ENCODE measurements around the gene FOXA3. TPM values are rescaled to one million over a fixed set of nuclear protein-coding genes. Genes with fewer than 3 reads are reported as not detected.
A peak's percentile ranks its signal among the peaks of the same experiment; 100 is the strongest.

Gene FOXA3
- total RNA-seq, 6 experiments from 2014 or later, result not detected

DNA sequence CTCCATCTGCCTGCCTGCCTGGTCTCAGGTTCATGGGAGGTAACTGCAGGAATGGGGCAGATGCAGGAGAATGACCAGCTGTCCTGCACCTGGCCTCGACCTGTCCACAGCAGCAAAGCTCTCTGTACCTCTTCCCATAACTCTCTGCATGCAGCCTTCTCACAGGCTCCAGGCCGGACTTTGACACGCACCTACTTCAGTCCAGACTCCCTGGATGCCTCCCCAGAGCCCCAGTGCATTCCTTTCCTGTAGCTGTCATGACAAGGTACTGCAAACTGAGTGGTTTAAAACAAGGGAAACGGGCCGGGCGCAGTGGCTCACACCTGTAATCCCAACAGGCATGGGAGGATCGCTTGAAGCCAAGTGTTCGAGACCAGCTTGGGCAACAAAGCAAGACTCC is 47.2 kb downstream of the FOXA3 start:
- H3K4me1 Mint-ChIP-seq (ENCODE audit: low read depth), result peaks cover 11% of the 10 kb centered on the region
- no peak for DNase-seq
- peaks cover 20% of the 10 kb centered on the region for H3K27me3 Mint-ChIP-seq (ENCODE audit: insufficient read depth)
- H3K9me3 Mint-ChIP-seq, result no peaks in the 10 kb centered on the region
- no peaks in the 10 kb centered on the region for H3K36me3 Mint-ChIP-seq (ENCODE audit: low read depth)
- TF ChIP-seq, protein P1, sequence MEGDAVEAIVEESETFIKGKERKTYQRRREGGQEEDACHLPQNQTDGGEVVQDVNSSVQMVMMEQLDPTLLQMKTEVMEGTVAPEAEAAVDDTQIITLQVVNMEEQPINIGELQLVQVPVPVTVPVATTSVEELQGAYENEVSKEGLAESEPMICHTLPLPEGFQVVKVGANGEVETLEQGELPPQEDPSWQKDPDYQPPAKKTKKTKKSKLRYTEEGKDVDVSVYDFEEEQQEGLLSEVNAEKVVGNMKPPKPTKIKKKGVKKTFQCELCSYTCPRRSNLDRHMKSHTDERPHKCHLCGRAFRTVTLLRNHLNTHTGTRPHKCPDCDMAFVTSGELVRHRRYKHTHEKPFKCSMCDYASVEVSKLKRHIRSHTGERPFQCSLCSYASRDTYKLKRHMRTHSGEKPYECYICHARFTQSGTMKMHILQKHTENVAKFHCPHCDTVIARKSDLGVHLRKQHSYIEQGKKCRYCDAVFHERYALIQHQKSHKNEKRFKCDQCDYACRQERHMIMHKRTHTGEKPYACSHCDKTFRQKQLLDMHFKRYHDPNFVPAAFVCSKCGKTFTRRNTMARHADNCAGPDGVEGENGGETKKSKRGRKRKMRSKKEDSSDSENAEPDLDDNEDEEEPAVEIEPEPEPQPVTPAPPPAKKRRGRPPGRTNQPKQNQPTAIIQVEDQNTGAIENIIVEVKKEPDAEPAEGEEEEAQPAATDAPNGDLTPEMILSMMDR (IDR thresholded peaks at IDR 0.05), result no peak
- H3K27ac Mint-ChIP-seq, result no peak overlapping the region
- H3K4me3 Mint-ChIP-seq, result no peak overlapping the region

DNA sequence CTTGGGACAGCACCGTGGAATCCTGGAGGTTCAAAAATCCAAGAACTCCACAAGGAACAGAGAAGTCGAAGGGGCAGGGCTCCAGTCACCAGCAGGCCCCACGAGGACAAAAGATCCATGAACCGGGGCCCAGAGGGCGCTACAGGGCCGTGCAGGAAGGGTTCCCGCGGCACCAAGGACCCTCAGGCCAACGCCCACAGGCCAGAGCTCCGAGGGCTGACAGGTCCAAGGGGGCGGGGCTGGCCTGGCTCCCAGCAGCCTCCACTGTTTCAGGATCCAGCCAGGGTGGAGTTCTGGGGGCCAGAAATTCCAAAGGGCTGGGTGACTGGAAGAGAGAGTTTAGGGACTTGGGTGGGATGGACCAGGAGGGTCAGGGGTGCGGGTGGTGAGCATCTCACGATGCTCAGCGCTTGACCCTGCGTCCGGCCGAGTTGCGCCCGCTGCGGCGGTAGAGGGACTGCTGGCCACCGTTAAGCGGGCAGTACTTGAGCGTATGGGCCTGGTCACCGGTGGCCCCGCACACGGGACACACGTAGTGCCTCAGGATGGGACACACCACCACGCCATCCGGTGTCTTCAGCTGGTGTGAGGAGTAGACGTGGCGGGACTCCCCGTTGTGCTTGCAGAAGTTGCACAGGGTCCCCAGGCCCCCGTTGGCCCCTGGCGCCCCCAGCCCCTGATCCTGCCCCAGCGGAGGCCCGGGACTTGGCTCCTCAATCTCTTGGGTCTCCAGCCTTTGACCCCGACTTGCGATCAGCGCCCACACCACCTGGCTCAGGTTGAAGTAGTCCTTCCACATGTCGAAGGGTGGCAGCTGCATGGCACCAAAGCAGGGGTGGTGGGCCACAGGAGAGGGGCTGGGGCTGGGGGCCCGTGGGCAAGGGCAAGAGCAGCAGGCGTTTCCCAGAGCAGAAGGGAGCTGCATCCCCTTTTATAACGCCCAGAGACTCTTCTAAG is 50.0 kb downstream of the FOXA3 start, which contains the start of gene NANOS2:
NANOS2 (minus strand) TSS at position 905 of the 957 bp plus-strand sequence; CDS start at position 820, 85 bp downstream.
- no peak for DNase-seq
- H3K36me3 Mint-ChIP-seq (ENCODE audit: low read depth), result no peaks in the 10 kb centered on the region
- H3K9me3 Mint-ChIP-seq, result no peaks in the 10 kb centered on the region
- peaks cover 31% of the 10 kb centered on the region for H3K27me3 Mint-ChIP-seq (ENCODE audit: insufficient read depth)
- H3K27ac Mint-ChIP-seq, result no peak within 1 kb of the TSS
- peaks cover under 1% of the 10 kb centered on the region; the same call in 1 of the 2 replicates for H3K4me1 Mint-ChIP-seq (ENCODE audit: low read depth)
- TF ChIP-seq, protein P1 (IDR thresholded peaks at IDR 0.05), result peak; percentile 27
- no peak within 1 kb of the TSS for H3K4me3 Mint-ChIP-seq

DNA sequence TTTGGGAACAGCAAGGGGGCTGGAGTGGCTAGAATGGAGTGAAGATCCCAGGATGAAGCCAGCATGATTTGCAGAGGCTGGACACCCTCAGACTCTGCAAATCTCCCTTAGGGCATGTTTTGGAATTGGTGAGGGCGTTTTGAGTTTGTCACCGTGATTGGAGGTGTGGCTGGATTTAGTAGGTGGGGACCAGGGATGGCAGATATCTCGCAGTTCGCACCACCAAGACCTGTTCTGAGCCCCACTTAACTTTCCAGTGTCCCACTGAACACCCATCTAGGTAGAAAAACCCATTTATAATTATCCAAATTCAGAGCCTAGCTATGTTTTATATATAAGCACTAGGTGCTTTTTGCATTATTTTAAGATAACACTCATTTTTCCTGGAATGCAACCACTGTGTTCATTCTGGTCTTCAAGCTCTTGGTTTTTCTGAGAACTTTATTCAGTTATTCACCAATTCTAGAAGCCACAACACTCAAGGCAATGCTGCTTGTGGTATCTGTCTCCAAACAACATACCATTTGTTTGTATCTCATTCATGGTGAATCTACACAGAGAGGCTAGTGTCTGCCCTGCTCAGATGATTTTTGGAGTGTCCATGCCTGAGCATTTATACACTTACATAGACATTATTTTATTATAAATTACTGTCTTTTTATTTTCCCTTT is 53.4 kb downstream of the FOXA3 start:
- no peak overlapping the region for H3K4me3 Mint-ChIP-seq
- no peaks in the 10 kb centered on the region for H3K36me3 Mint-ChIP-seq (ENCODE audit: low read depth)
- H3K9me3 Mint-ChIP-seq, result no peaks in the 10 kb centered on the region
- TF ChIP-seq, protein P1 (IDR thresholded peaks at IDR 0.05), result no peak
- H3K27me3 Mint-ChIP-seq (ENCODE audit: insufficient read depth), result peaks cover 25% of the 10 kb centered on the region
- H3K4me1 Mint-ChIP-seq (ENCODE audit: low read depth), result no peaks in the 10 kb centered on the region
- no peak for DNase-seq
- no peak overlapping the region for H3K27ac Mint-ChIP-seq

DNA sequence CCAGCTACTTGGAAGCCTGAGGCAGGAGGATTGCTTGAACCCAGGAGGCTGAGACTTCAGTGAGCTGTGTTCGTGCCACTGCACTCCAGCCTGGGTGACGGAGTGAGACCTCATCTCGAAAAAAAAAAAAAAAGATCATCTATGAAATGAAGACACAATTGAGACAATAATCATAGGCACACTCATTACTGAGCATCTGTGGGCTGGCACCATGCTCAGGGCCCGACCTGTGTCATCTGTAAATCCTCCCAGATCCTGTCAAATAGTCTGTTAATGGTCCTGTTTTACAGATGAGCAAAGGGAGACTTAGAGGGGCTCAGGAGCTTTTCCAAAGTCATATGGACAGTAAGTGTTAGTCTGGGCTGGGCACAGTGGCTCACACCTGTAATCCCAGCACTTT is 54.6 kb downstream of the FOXA3 start:
- no peaks in the 10 kb centered on the region for H3K36me3 Mint-ChIP-seq (ENCODE audit: low read depth)
- DNase-seq, result no peak
- peaks cover 23% of the 10 kb centered on the region for H3K27me3 Mint-ChIP-seq (ENCODE audit: insufficient read depth)
- H3K4me1 Mint-ChIP-seq (ENCODE audit: low read depth), result no peaks in the 10 kb centered on the region
- H3K9me3 Mint-ChIP-seq, result no peaks in the 10 kb centered on the region
- no peak overlapping the region for H3K4me3 Mint-ChIP-seq
- TF ChIP-seq, protein P1 (IDR thresholded peaks at IDR 0.05), result no peak
- no peak overlapping the region for H3K27ac Mint-ChIP-seq

DNA sequence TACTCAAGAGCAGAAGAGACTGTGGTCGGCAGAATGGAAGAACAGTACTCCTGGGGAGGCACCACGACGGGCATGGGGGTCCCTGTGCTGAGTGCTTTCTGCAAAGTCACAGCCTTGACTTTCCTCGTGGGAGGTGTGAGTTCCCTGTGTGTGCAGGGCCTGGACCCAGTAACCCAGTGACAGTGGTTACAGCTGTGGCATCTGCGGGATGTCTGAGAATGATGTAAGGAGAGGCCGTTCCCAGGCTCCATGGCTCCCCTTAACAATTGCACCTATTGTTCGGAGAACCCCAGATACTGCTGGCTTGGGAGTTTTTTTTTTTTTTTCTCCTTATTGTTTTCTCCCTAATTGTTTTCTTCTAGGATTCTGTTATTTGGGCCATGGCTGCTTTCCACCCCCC is 55.6 kb downstream of the FOXA3 start:
- TF ChIP-seq, protein P1 (IDR thresholded peaks at IDR 0.05), result no peak
- H3K4me3 Mint-ChIP-seq, result no peak overlapping the region
- H3K9me3 Mint-ChIP-seq, result no peaks in the 10 kb centered on the region
- H3K36me3 Mint-ChIP-seq (ENCODE audit: low read depth), result no peaks in the 10 kb centered on the region
- H3K27ac Mint-ChIP-seq, result no peak overlapping the region
- peaks cover 28% of the 10 kb centered on the region for H3K27me3 Mint-ChIP-seq (ENCODE audit: insufficient read depth)
- no peak for DNase-seq
- no peaks in the 10 kb centered on the region for H3K4me1 Mint-ChIP-seq (ENCODE audit: low read depth)
